Endodermal cell (in vitro differentiated cells): ENCODE measurements around the gene TFF2. TPM values are rescaled to one million over a fixed set of nuclear protein-coding genes. Genes with fewer than 3 reads are reported as not detected.

ENCODE experiments used
- DNase-seq: peaks from one replicate; pipeline ENCODE4 v3.0.0-alpha.2; 2017
- H3K27ac ChIP-seq: 2 replicates; pipeline ENCODE4 v1.5.1; 2013; ENCODE audit warnings: mild to moderate bottlenecking, low read depth, low read length, moderate library complexity
- H3K27me3 ChIP-seq: 2 replicates; pipeline ENCODE4 v1.6.1; 2013; ENCODE audit warnings: mild to moderate bottlenecking, low read length, moderate library complexity; ENCODE audit not compliant: insufficient read depth, control insufficient read depth, poor library complexity, severe bottlenecking
- H3K36me3 ChIP-seq: 2 replicates; pipeline ENCODE4 v1.7.0; 2013; ENCODE audit warnings: mild to moderate bottlenecking, low read length, moderate library complexity; ENCODE audit not compliant: control insufficient read depth, insufficient read depth
- H3K4me1 ChIP-seq: one replicate; pipeline ENCODE4 v1.7.0; 2013; ENCODE audit warnings: low read length; ENCODE audit not compliant: control insufficient read depth, insufficient read depth
- H3K4me3 ChIP-seq: 2 replicates; pipeline ENCODE4 v1.5.1; 2013; ENCODE audit warnings: mild to moderate bottlenecking, low read length, moderate library complexity
- H3K9ac ChIP-seq: 2 replicates; pipeline ENCODE4 v1.6.1; 2013; ENCODE audit warnings: mild to moderate bottlenecking, low read length, moderate library complexity; ENCODE audit not compliant: poor library complexity, severe bottlenecking; ENCODE audit errors: extremely low read depth
- H3K9me3 ChIP-seq: 2 replicates; pipeline ENCODE4 v1.6.1; 2013; ENCODE audit warnings: mild to moderate bottlenecking, low read length, moderate library complexity; ENCODE audit not compliant: control insufficient read depth
- H3K27ac Mint-ChIP-seq: 2 replicates; pipeline ENCODE4 v1.8.0; 2020; ENCODE audit warnings: mixed read lengths
- H3K27me3 Mint-ChIP-seq: 2 replicates; pipeline ENCODE4 v1.8.0; 2021; ENCODE audit warnings: mild to moderate bottlenecking, mixed read lengths; ENCODE audit not compliant: insufficient read depth
- H3K36me3 Mint-ChIP-seq: 2 replicates; pipeline ENCODE4 v1.8.0; 2020; ENCODE audit warnings: low read depth, mixed read lengths
- H3K4me1 Mint-ChIP-seq: 2 replicates; pipeline ENCODE4 v1.8.0; 2020; ENCODE audit warnings: mixed read lengths
- H3K4me3 Mint-ChIP-seq: 2 replicates; pipeline ENCODE4 v1.8.0; 2020; ENCODE audit warnings: mild to moderate bottlenecking, moderate library complexity, mixed read lengths
- H3K9me3 Mint-ChIP-seq: 2 replicates; pipeline ENCODE4 v1.8.0; 2020; ENCODE audit warnings: mild to moderate bottlenecking, mixed read lengths
- CTCF ChIP-seq: fragments of 200-600 bp; sonication (generic); conservative IDR thresholded peaks from 2 replicates; pipeline ENCODE4 v1.5.0; 2021; ENCODE audit warnings: antibody characterized with exemption, mild to moderate bottlenecking
- whole genome bisulfite sequencing, 2 experiments: methylation state at CpG; one replicate each; pipeline versions ENCODE4 v1.1.5 to v1.1.7; 2013; ENCODE audit warnings: missing lambda C conversion rate in 2 of 2, mixed read lengths in 1 of 2; ENCODE audit not compliant: insufficient coverage in 1 of 2, insufficient read length in 1 of 2; 5-methylcytosine and 5-hydroxymethylcytosine counted together
- total RNA-seq, 2 donors: library from RNA; stranded (reverse); fragmentation: NEBNext Ultra II Directional in 1 of 2; extraction: Animal tissue kit (Norgen Biotek cat#: 25700) in 1 of 2; gene quantifications; 2 replicates in 1 of 2; 3 replicates in 1 of 2; pipeline ENCODE4 v1.2.1, GENCODE V29; 2021

The TFF2 gene
- total RNA-seq, 2 donors from 2014 or later: not detected

GRCh38 chr21:42387843-42388340 lies 37.1 kb upstream of the TFF2 start:
- H3K27me3 ChIP-seq: no peaks in the 10 kb centered on the region
- no peaks in the 10 kb centered on the region for H3K9me3 ChIP-seq
- no peaks in the 10 kb centered on the region for H3K4me1 ChIP-seq
- no peaks in the 10 kb centered on the region for H3K36me3 Mint-ChIP-seq
- H3K4me3 Mint-ChIP-seq: no peak overlapping the region
- H3K4me3 ChIP-seq: no peak overlapping the region
- H3K36me3 ChIP-seq: no peaks in the 10 kb centered on the region
- TF ChIP-seq CTCF: no peak
- no peak overlapping the region for H3K27ac Mint-ChIP-seq
- peaks cover 9% of the 10 kb centered on the region for H3K4me1 Mint-ChIP-seq
- DNase-seq: no peak
- H3K9ac ChIP-seq: no peak overlapping the region
- WGBS, 2 experiments: 92 to 99% methylated on average over 4 to 6 of the region's 6 CpGs
- no peak overlapping the region for H3K27ac ChIP-seq
- no peaks in the 10 kb centered on the region for H3K9me3 Mint-ChIP-seq
- H3K27me3 Mint-ChIP-seq: peaks cover 4% of the 10 kb centered on the region

GRCh38 chr21:42387164-42387563 lies 36.4 kb upstream of the TFF2 start:
- Mint-ChIP-seq H3K9me3 (peaks cover 4% of the 10 kb centered on the region), H3K27ac (no peak overlapping the region)
- DNase-seq: no peak

GRCh38 chr21:42386034-42386591 lies 35.3 kb upstream of the TFF2 start:
- 92 to 93% methylated on average over 10 to 11 of the region's 11 CpGs for WGBS, 2 experiments
- H3K27ac Mint-ChIP-seq: no peak overlapping the region
- no peak for DNase-seq
- H3K9ac ChIP-seq: no peak overlapping the region
- no peaks in the 10 kb centered on the region for H3K36me3 ChIP-seq
- H3K4me1 Mint-ChIP-seq: peaks cover 9% of the 10 kb centered on the region
- no peaks in the 10 kb centered on the region for H3K9me3 ChIP-seq
- TF ChIP-seq CTCF: no peak
- H3K9me3 Mint-ChIP-seq: peaks cover 10% of the 10 kb centered on the region
- H3K36me3 Mint-ChIP-seq: no peaks in the 10 kb centered on the region
- no peak overlapping the region for H3K4me3 ChIP-seq
- no peaks in the 10 kb centered on the region for H3K27me3 ChIP-seq
- no peaks in the 10 kb centered on the region for H3K4me1 ChIP-seq
- H3K27me3 Mint-ChIP-seq: peaks cover 7% of the 10 kb centered on the region
- H3K27ac ChIP-seq: no peak overlapping the region
- no peak overlapping the region for H3K4me3 Mint-ChIP-seq

More at GRCh38 chr21:42387164-42387563, 36.4 kb upstream of the TFF2 start:
- WGBS, 2 experiments: 67% methylated on average over 2 of the region's 3 CpGs; no CpG with 5 or more reads in 1 of the 2 experiments
- Histone ChIP-seq H3K27ac (no peak overlapping the region), H3K9ac (no peak overlapping the region), H3K4me1 (no peaks in the 10 kb centered on the region), H3K36me3 (no peaks in the 10 kb centered on the region), H3K27me3 (no peaks in the 10 kb centered on the region), H3K9me3 (no peaks in the 10 kb centered on the region), H3K4me3 (no peak overlapping the region)
- Mint-ChIP-seq H3K27me3 (peaks cover 7% of the 10 kb centered on the region), H3K36me3 (no peaks in the 10 kb centered on the region), H3K4me3 (no peak overlapping the region), H3K4me1 (peaks cover 9% of the 10 kb centered on the region)
- no peak for TF ChIP-seq CTCF
